Endodermal cell (in vitro differentiated cells): ENCODE measurements around the gene DNLZ. TPM values are rescaled to one million over a fixed set of nuclear protein-coding genes. Genes with fewer than 3 reads are reported as not detected.

ENCODE experiments used
- DNase-seq: peaks from one replicate; pipeline ENCODE4 v3.0.0-alpha.2; 2017
- H3K27ac ChIP-seq: 2 replicates; pipeline ENCODE4 v1.5.1; 2013; ENCODE audit warnings: mild to moderate bottlenecking, low read depth, low read length, moderate library complexity
- H3K27me3 ChIP-seq: 2 replicates; pipeline ENCODE4 v1.6.1; 2013; ENCODE audit warnings: mild to moderate bottlenecking, low read length, moderate library complexity; ENCODE audit not compliant: insufficient read depth, control insufficient read depth, poor library complexity, severe bottlenecking
- H3K36me3 ChIP-seq: 2 replicates; pipeline ENCODE4 v1.7.0; 2013; ENCODE audit warnings: mild to moderate bottlenecking, low read length, moderate library complexity; ENCODE audit not compliant: control insufficient read depth, insufficient read depth
- H3K4me1 ChIP-seq: one replicate; pipeline ENCODE4 v1.7.0; 2013; ENCODE audit warnings: low read length; ENCODE audit not compliant: control insufficient read depth, insufficient read depth
- H3K4me3 ChIP-seq: 2 replicates; pipeline ENCODE4 v1.5.1; 2013; ENCODE audit warnings: mild to moderate bottlenecking, low read length, moderate library complexity
- H3K9ac ChIP-seq: 2 replicates; pipeline ENCODE4 v1.6.1; 2013; ENCODE audit warnings: mild to moderate bottlenecking, low read length, moderate library complexity; ENCODE audit not compliant: poor library complexity, severe bottlenecking; ENCODE audit errors: extremely low read depth
- H3K9me3 ChIP-seq: 2 replicates; pipeline ENCODE4 v1.6.1; 2013; ENCODE audit warnings: mild to moderate bottlenecking, low read length, moderate library complexity; ENCODE audit not compliant: control insufficient read depth
- H3K27ac Mint-ChIP-seq: 2 replicates; pipeline ENCODE4 v1.8.0; 2020; ENCODE audit warnings: mixed read lengths
- H3K27me3 Mint-ChIP-seq: 2 replicates; pipeline ENCODE4 v1.8.0; 2021; ENCODE audit warnings: mild to moderate bottlenecking, mixed read lengths; ENCODE audit not compliant: insufficient read depth
- H3K36me3 Mint-ChIP-seq: 2 replicates; pipeline ENCODE4 v1.8.0; 2020; ENCODE audit warnings: low read depth, mixed read lengths
- H3K4me1 Mint-ChIP-seq: 2 replicates; pipeline ENCODE4 v1.8.0; 2020; ENCODE audit warnings: mixed read lengths
- H3K4me3 Mint-ChIP-seq: 2 replicates; pipeline ENCODE4 v1.8.0; 2020; ENCODE audit warnings: mild to moderate bottlenecking, moderate library complexity, mixed read lengths
- H3K9me3 Mint-ChIP-seq: 2 replicates; pipeline ENCODE4 v1.8.0; 2020; ENCODE audit warnings: mild to moderate bottlenecking, mixed read lengths
- CTCF ChIP-seq: fragments of 200-600 bp; sonication (generic); conservative IDR thresholded peaks from 2 replicates; pipeline ENCODE4 v1.5.0; 2021; ENCODE audit warnings: antibody characterized with exemption, mild to moderate bottlenecking
- WGBS, 2 experiments: methylation state at CpG; one replicate each; pipeline versions ENCODE4 v1.1.5 to v1.1.7; 2013; ENCODE audit warnings: missing lambda C conversion rate in 2 of 2, mixed read lengths in 1 of 2; ENCODE audit not compliant: insufficient coverage in 1 of 2, insufficient read length in 1 of 2; 5-methylcytosine and 5-hydroxymethylcytosine counted together
- total RNA-seq, 2 donors: library from RNA; stranded (reverse); fragmentation: NEBNext Ultra II Directional in 1 of 2; extraction: Animal tissue kit (Norgen Biotek cat#: 25700) in 1 of 2; gene quantifications; 2 replicates in 1 of 2; 3 replicates in 1 of 2; pipeline ENCODE4 v1.2.1, GENCODE V29; 2021

DNLZ gene
- total RNA-seq, 2 donors from 2014 or later: 12.6 to 20.1 TPM

GRCh38 chr9:136339958-136340310 is 23.6 kb downstream of the DNLZ start:
- H3K36me3 Mint-ChIP-seq: no peaks in the 10 kb centered on the region
- Histone ChIP-seq H3K36me3 (no peaks in the 10 kb centered on the region), H3K27me3 (no peaks in the 10 kb centered on the region), H3K9ac (no peak overlapping the region), H3K27ac (no peak overlapping the region), H3K9me3 (no peaks in the 10 kb centered on the region), H3K4me3 (no peak overlapping the region), H3K4me1 (peaks cover 6% of the 10 kb centered on the region)
- H3K27ac Mint-ChIP-seq: no peak overlapping the region
- no peak overlapping the region for H3K4me3 Mint-ChIP-seq
- H3K27me3 Mint-ChIP-seq: no peaks in the 10 kb centered on the region
- H3K4me1 Mint-ChIP-seq: peaks cover 3% of the 10 kb centered on the region
- WGBS, 2 experiments: 91 to 93% methylated on average over 6 to 12 of the region's 12 CpGs
- no peak for TF ChIP-seq CTCF
- no peaks in the 10 kb centered on the region for H3K9me3 Mint-ChIP-seq
- no peak for DNase-seq

- Histone ChIP-seq H3K4me1 (peaks cover 6% of the 10 kb centered on the region), H3K36me3 (no peaks in the 10 kb centered on the region), H3K27ac (no peak overlapping the region), H3K4me3 (no peak overlapping the region), H3K27me3 (no peaks in the 10 kb centered on the region), H3K9ac (no peak overlapping the region), H3K9me3 (no peaks in the 10 kb centered on the region)
- TF ChIP-seq CTCF: peak; percentile 99
- peak; percentile 92 for DNase-seq
- no peaks in the 10 kb centered on the region for H3K36me3 Mint-ChIP-seq
- H3K4me1 Mint-ChIP-seq: peaks cover 3% of the 10 kb centered on the region
- no peaks in the 10 kb centered on the region for H3K9me3 Mint-ChIP-seq
- no peaks in the 10 kb centered on the region for H3K27me3 Mint-ChIP-seq
- peak overlapping the region; percentile 68 for H3K27ac Mint-ChIP-seq
- H3K4me3 Mint-ChIP-seq: no peak overlapping the region
- 61 to 70% methylated on average over 13 to 32 of the region's 32 CpGs for WGBS, 2 experiments
These were observed 24.2 kb downstream of the DNLZ start for GRCh38 chr9:136339173-136339957.

- no peak for TF ChIP-seq CTCF
- H3K27me3 ChIP-seq: no peaks in the 10 kb centered on the region
- no peak overlapping the region for H3K4me3 Mint-ChIP-seq
- H3K4me1 ChIP-seq: peaks cover 6% of the 10 kb centered on the region
- no peak overlapping the region for H3K27ac Mint-ChIP-seq
- WGBS, 2 experiments: 96 to 98% methylated on average over 15 to 25 of the region's 25 CpGs
- no peak overlapping the region for H3K9ac ChIP-seq
- no peaks in the 10 kb centered on the region for H3K27me3 Mint-ChIP-seq
- H3K27ac ChIP-seq: no peak overlapping the region
- H3K9me3 ChIP-seq: no peaks in the 10 kb centered on the region
- H3K9me3 Mint-ChIP-seq: no peaks in the 10 kb centered on the region
- DNase-seq: no peak
- no peak overlapping the region for H3K4me3 ChIP-seq
- no peaks in the 10 kb centered on the region for H3K36me3 Mint-ChIP-seq
- peaks cover 3% of the 10 kb centered on the region for H3K4me1 Mint-ChIP-seq
- no peaks in the 10 kb centered on the region for H3K36me3 ChIP-seq
These were observed 25.0 kb downstream of the DNLZ start for GRCh38 chr9:136338511-136338910.
